Activated CD4-positive, alpha-beta T cell treated with anti-CD3 and anti-CD28 coated beads for 4 hours (primary cell): ENCODE data around the gene RHEB.
A peak's percentile ranks its signal among the peaks of the same experiment; 100 is the strongest.

Experiments
- DNase-seq, 2 donors: peaks; one replicate each; pipeline ENCODE4 v3.0.0-alpha.2; 2020

Gene RHEB

DNA sequence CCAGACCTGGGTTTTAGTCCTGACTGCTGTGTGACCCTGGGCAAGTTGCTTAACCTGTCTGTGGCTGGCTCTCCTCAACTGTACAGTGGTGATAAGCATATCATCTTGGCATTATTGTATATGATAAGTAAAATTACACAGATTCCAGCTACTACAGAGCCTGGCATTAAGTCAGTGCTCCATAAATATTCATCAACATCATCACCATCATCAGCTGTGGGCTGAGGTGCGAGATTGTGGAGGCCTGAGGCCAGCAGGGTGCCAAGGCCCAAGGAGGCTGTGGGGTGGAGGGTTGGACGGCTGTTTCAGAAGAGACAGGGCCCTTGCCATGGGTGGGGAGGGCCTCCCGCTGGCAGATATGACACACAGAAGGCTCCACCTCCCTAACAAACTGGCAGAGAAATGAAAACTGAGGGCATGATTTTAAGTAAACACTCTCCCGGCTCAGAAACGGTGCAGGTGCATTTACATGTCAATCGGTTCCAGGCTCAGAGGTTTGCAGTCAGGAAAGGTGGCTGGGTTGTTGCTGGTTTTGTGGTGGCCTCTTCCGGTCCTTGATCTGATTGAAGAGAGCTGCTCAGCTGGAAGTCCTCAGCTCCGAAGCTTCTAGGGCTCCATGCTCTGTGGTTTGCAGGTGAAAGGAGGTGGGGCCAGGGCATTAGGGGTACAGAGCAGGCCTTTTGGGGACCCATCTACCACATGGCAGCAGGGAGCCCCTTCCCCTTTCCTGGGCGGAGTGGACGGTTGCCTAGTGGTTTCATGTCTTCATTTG lies 89.9 kb downstream of the RHEB start:
- peak; percentile 32 to 45 for DNase-seq

- no peak for DNase-seq
These were observed 90.5 kb downstream of the RHEB start for GRCh38 chr7:151429237-151429559.

GRCh38 chr7:151428378-151429236 lies 91.1 kb downstream of the RHEB start:
- no peak for DNase-seq

DNA sequence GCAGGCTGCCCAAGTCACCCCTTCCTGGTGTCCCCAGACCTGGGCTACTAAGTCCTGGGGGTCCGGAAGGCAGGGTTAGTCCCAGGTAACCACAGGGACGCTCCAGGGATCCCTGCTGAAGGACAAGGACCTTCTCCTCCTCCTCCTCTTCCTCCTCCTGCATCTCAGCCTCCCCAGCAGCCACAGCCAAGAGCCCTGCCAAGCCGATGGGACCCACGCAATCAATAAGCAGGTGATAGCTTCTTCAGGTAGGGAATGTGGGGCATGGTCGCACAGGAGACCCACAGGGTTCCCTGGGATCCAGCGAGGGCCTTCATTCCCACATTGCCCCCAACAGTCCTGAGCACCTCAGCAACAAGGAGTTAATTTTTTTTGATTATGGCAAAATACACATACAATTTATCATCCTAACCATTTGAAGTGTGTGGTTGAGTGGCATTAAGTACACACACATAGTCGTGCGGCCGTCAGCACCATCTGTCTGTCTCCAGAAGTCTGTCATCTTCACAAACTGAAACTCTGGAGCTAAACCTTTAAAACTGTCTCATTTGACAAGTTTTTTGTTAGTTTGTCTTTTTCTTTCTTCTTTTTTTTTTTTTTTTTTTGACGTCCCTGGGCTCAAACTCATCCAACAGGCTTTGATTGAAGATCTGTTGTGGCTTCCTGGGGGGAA lies 91.9 kb downstream of the RHEB start:
- DNase-seq, result no peak

DNA sequence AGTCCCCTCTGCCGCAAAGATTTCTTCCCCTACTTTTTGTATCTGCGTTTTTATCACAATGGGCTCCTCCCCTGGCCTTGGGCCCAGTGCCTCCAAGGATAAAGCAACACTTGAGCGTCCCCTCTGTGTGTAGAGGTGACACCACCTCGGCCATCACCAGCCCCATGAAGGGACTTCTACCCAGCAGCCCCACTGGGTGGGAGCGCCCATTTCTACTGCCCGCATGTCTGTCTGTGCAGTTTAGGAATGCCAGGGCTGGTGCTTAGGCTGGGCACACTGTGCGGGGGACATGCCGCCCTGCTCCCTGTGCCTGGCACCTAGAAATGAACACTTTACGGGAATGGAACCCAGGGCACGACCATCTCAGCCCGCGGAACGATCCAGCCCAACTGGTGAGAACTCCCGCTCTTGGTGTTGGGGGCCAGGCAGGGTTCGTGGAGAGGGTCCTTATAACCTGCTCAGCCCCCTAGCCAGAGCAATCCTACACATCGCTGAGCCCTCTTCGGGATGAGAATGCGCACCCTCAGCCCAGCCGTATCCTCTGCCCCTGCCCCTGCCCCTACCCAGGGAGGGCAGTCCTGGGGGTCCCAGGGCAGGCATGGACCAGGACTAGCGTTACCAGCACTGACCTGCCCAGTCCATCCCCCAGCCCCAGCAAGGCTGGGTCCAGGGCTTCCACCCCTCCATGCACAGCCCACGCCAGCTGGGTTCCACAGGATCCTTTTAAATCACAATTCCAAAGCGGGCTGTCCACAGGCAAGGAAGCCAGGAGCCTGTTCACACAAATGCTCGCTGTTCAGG lies 92.6 kb downstream of the RHEB start:
- DNase-seq, result no peak

- no peak for DNase-seq
These were observed 93.2 kb downstream of the RHEB start for GRCh38 chr7:151426441-151426903.

- no peak for DNase-seq
These were observed 93.8 kb downstream of the RHEB start for GRCh38 chr7:151425670-151426440.

- DNase-seq, result no peak
These were observed 94.9 kb downstream of the RHEB start for GRCh38 chr7:151424799-151425198.

DNA sequence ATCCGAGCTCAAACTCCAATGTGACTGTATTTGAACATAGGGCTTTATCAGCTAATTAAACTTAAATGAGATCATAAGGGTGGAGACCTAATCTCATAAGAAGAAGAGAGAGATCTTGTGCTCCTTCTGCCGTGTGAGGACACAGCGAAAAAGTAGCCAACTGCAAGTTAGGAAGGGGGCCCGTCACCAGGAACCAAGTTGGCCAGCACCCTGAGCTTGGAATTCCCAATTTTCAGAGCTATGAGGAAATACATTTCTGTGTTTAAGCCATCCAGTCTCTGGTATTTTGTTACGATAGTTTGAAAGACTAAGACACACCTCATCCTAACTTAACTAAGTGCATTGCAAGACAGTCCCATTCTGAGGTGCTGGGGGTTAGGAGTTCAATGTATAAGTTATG lies 95.8 kb downstream of the RHEB start:
- no peak for DNase-seq

DNA sequence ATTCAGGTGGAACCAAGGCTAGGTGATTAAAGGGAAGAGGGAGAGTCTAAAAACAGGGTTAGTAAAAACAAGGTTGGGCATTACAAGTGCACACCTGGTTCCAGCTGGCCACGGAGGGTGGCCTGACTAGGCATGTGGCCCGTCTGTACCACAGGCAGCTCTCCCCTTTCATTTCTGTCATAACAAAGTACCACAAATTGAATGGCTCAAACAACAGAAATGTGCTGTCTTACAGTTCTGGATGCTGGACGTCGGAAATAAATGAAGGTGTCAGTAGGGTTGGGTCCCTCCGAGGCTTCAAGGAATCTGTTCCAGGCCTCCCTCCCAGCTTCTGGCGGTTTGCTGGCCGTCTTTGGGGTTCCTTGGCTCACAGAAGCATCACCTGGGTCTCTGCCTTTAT lies 96.5 kb downstream of the RHEB start:
- DNase-seq, result no peak

DNA sequence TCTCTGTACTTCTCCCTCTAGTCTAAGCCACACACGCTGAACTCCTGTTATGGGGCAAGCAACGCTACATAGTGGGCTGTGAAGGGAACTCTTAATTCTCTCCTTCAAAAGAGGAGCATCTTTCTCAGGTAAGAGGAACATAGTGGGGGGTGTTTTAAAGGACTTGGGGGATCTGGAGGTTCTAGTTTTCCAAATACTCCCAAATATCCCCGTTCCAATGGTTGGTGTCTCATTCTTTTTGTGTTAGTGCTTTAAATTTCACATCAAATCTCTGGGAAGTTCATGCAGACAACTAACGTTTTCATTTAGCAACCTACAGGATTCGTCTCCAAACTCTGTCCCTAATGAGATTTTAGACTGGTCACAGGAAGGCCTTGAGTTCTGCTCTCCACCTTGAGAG lies 97.5 kb downstream of the RHEB start:
- DNase-seq, result no peak

- no peak for DNase-seq
These were observed 99.6 kb downstream of the RHEB start for GRCh38 chr7:151420144-151420543.

DNA sequence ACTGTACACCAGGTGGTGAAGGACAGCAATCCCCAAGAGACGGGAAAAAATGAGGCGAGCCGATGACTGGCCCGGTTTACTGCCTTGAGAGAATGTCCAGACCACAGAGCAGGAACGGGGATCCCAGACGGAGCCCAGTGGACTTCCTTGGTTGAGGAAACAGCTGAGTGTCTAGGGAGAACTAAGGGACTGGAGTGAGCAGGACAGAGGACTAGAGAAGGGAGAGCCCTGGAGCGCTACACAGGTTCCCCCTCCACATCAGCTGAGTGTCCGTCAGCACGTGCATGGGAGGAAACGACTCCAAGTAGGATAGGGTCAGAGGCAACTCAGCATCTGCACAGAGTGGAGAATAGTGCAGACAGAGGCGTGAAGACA lies 102.8 kb downstream of the RHEB start:
- DNase-seq, result no peak

GRCh38 chr7:151416112-151416940 lies 103.4 kb downstream of the RHEB start:
- DNase-seq, result no peak
